K562 (cell line): ENCODE measurements around the gene BRICD5. TPM values are rescaled to one million over a fixed set of nuclear protein-coding genes. Genes with fewer than 3 reads are reported as not detected.

Source experiments
- ATAC-seq: fragments of 200-7000 bp; cut with Tn5 transposase; 3 replicates; pipeline ENCODE4 v1.9.1; 2020; ENCODE audit warnings: moderate library complexity
- BruUV-seq: library from RNA; stranded (reverse); fragments of 400-500 nt; replicated peaks from 2 replicates; lab custom pipeline; 2021; lab: Mats Ljungman, UMichigan
- CTCF ChIA-PET: fragments of 300-600 bp; formaldehyde crosslinking; extraction: SDS; loops from one replicate; lab custom pipeline; 2021; ENCODE audit warnings: low intra/inter-chr PET ratio; lab: Yijun Ruan, JAX
- POLR2A ChIA-PET: fragments of 300-600, 350-650 bp; sonication (Branson Sonifier 250); formaldehyde crosslinking; extraction: SDS; loops from one replicate; lab custom pipeline; 2021; ENCODE audit warnings: antibody characterized with exemption, inconsistent platforms; lab: Yijun Ruan, JAX
- DNase-seq, 4 experiments: peaks; one replicate each; pipeline versions ENCODE4 v3.0.0 to v3.0.0-alpha.2; 2011 to 2018; ENCODE audit warnings: low spot score in 3 of 4, mixed read lengths in 3 of 4; ENCODE audit errors: extremely low read depth in 1 of 4
- FAIRE-seq: peaks from 2 replicates; lab custom pipeline; 2011; peaks lifted over from hg19 to GRCh38; lab: Jason Lieb, UNC
- H2AFZ ChIP-seq: 2 replicates; pipeline ENCODE4 v1.6.0; 2011; ENCODE audit warnings: low read depth, low read length, control low read depth, inconsistent platforms
- H3K27ac ChIP-seq: fragments of 200-600 bp; 3 replicates; pipeline ENCODE4 v1.8.0; 2011; ENCODE audit warnings: low read depth, mild to moderate bottlenecking, control low read depth, inconsistent platforms, low read length, moderate library complexity, mixed read lengths; ENCODE audit errors: extremely low read depth
- H3K27me3 ChIP-seq, 2 experiments: fragments of 300-600 bp in 1 of 2; 2 replicates in 1 of 2; 3 replicates in 1 of 2; pipeline versions ENCODE4 v1.6.0 to v1.8.0; 2011; ENCODE audit warnings: inconsistent platforms in 2 of 2, low read length in 2 of 2, mild to moderate bottlenecking in 1 of 2, mixed read lengths in 1 of 2, moderate library complexity in 1 of 2; ENCODE audit not compliant: control insufficient read depth in 2 of 2, insufficient read depth in 2 of 2
- H3K36me3 ChIP-seq: fragments of 300-600 bp; 3 replicates; pipeline ENCODE4 v1.8.0; 2011; ENCODE audit warnings: mild to moderate bottlenecking, low read length, inconsistent platforms; ENCODE audit not compliant: control insufficient read depth, insufficient read depth
- H3K4me1 ChIP-seq, 2 experiments: fragments of 200-600 bp in 1 of 2; replicated peaks in 1 of 2; 2 replicates in 1 of 2; 3 replicates in 1 of 2; pipeline versions ENCODE4 v1.5.1 to v1.8.0; 2011; ENCODE audit warnings: inconsistent platforms in 2 of 2, low read length in 2 of 2, mild to moderate bottlenecking in 1 of 2, mixed read lengths in 1 of 2, moderate library complexity in 1 of 2; ENCODE audit not compliant: control insufficient read depth in 2 of 2, insufficient read depth in 2 of 2
- H3K4me2 ChIP-seq: 2 replicates; pipeline ENCODE4 v1.6.1; 2011; ENCODE audit warnings: low read length, control low read depth, inconsistent platforms, mixed read lengths; ENCODE audit not compliant: insufficient read depth
- H3K4me3 ChIP-seq: fragments of 200-600 bp; sonication (generic), shearing (Covaris generic); 2 replicates; pipeline ENCODE4 v1.5.1; 2016; ENCODE audit warnings: control low read depth, inconsistent platforms
- H3K79me2 ChIP-seq: fragments of 200-600 bp; 3 replicates; pipeline ENCODE4 v1.8.0; 2011; ENCODE audit warnings: low read length, inconsistent platforms; ENCODE audit not compliant: control insufficient read depth, insufficient read depth
- H3K9ac ChIP-seq, 2 experiments: 2 replicates each; pipeline versions ENCODE4 v1.6.0 to v1.6.1; 2011; ENCODE audit warnings: low read depth in 2 of 2, low read length in 2 of 2, control low read depth in 1 of 2, inconsistent platforms in 1 of 2, mild to moderate bottlenecking in 1 of 2, mixed read lengths in 1 of 2; ENCODE audit not compliant: insufficient read depth in 1 of 2
- H3K9me1 ChIP-seq: one replicate; pipeline ENCODE4 v1.6.0; 2011; ENCODE audit warnings: inconsistent platforms, mild to moderate bottlenecking, low read length, moderate library complexity; ENCODE audit not compliant: control insufficient read depth, insufficient read depth
- H3K9me3 ChIP-seq: replicated peaks from 2 replicates; pipeline ENCODE4 v1.5.1; 2011; ENCODE audit warnings: low read depth, low read length, inconsistent platforms; ENCODE audit not compliant: control insufficient read depth, insufficient read depth
- H4K20me1 ChIP-seq: replicated peaks from 2 replicates; pipeline ENCODE4 v1.6.1; 2011; ENCODE audit warnings: low read length, inconsistent platforms, mixed read lengths; ENCODE audit not compliant: control insufficient read depth, insufficient read depth
- ATF6 ChIP-seq: sonication (generic); formaldehyde crosslinking; IDR thresholded peaks from 2 replicates; pipeline ENCODE4 v1.4.0; 2020; ENCODE audit warnings: mild to moderate bottlenecking, missing genetic modification reagents
- CREB5 ChIP-seq: fragments of 250-450 bp; sonication (Bioruptor Pico); IDR thresholded peaks from 2 replicates; pipeline ENCODE4 v1.5.0; 2020; ENCODE audit warnings: mild to moderate bottlenecking
- FIP1L1 ChIP-seq: fragments of 200-400 bp; formaldehyde crosslinking; IDR thresholded peaks from 2 replicates; pipeline ENCODE4 v1.6.1; 2018; ENCODE audit warnings: mild to moderate bottlenecking, low read depth, low read length; ENCODE audit not compliant: poor library complexity, severe bottlenecking
- GTF2A2 ChIP-seq: IDR thresholded peaks from 2 replicates; pipeline ENCODE4 v1.6.1; 2016; ENCODE audit warnings: mild to moderate bottlenecking, missing genetic modification characterization, missing compliant biosample characterization
- HMG20B ChIP-seq: fragments of 250-450 bp; sonication (Bioruptor Pico); IDR thresholded peaks from 2 replicates; pipeline ENCODE4 v1.5.0; 2021; ENCODE audit warnings: mild to moderate bottlenecking
- KLF6 ChIP-seq: fragments of 250-450 bp; sonication (Bioruptor Pico); IDR thresholded peaks from 2 replicates; pipeline ENCODE4 v1.4.0; 2020; ENCODE audit warnings: mild to moderate bottlenecking, moderate library complexity, borderline replicate concordance
- NONO ChIP-seq, 2 experiments: fragments of 200-400 bp in 1 of 2; fragments of 450-650 bp in 1 of 2; formaldehyde crosslinking in 1 of 2; IDR thresholded peaks; 2 replicates each; pipeline ENCODE4 v1.6.1; 2017; ENCODE audit warnings: low read depth in 2 of 2, mild to moderate bottlenecking in 2 of 2, moderate library complexity in 2 of 2, low read length in 1 of 2
- PCBP1 ChIP-seq: fragments of 200-400 bp; formaldehyde crosslinking; IDR thresholded peaks from 2 replicates; pipeline ENCODE4 v1.6.1; 2018; ENCODE audit warnings: mild to moderate bottlenecking, low read depth, low read length; ENCODE audit not compliant: poor library complexity, severe bottlenecking
- POLR2A ChIP-seq: fragments of 450-650 bp; conservative IDR thresholded peaks from 2 replicates; pipeline ENCODE4 v1.6.1; 2016
- RBM22 ChIP-seq: fragments of 200-400 bp; formaldehyde crosslinking; IDR thresholded peaks from 2 replicates; pipeline ENCODE4 v1.6.1; 2018; ENCODE audit warnings: low read length, low read depth; ENCODE audit not compliant: poor library complexity, severe bottlenecking
- SUPT5H ChIP-seq: fragments of 450-650 bp; IDR thresholded peaks from 2 replicates; pipeline ENCODE4 v1.6.1; 2016
- THRA ChIP-seq: fragments of 450-650 bp; IDR thresholded peaks from 2 replicates; pipeline ENCODE4 v1.6.1; 2017; ENCODE audit warnings: mild to moderate bottlenecking, moderate library complexity
- WGBS: fragments of 100-300 bp; shearing (Covaris generic); methylation state at CpG from one replicate; pipeline ENCODE4 v1.1.6; 2016; ENCODE audit warnings: low coverage, mixed read lengths; ENCODE audit not compliant: insufficient coverage; ENCODE audit errors: missing lambda C conversion rate; 5-methylcytosine and 5-hydroxymethylcytosine counted together
- in situ Hi-C: fragments of 300-500 bp; cut with MboI; formaldehyde crosslinking; loops from 4 replicates; pipeline ENCODE4 v1.15.0; 2018; ENCODE audit warnings: inconsistent platforms, mixed read lengths
- intact Hi-C: fragments of 100-400 bp; cut with micrococcal nuclease; formaldehyde crosslinking; loops from 2 replicates; pipeline ENCODE4 v1.14.2; 2022
- polyA plus RNA-seq, 8 experiments: library from polyadenylated mRNA; depleted of rRNA in 4 of 8; stranded (reverse) in 5 of 8; unstranded in 3 of 8; fragments of >200 nt; fragmentation: Nextera tagmentation in 2 of 8; fragmentation: Illumina TruSeq in 1 of 8; extraction: Ambion mirVana in 2 of 8; extraction: Trizol in 1 of 8; gene quantifications; 2 replicates each; pipeline versions ENCODE4 v1.2.1 to v1.2.3, GENCODE V29; 2011 to 2014; ENCODE audit warnings: inconsistent platforms in 1 of 8, missing spikeins in 1 of 8
- total RNA-seq, 7 experiments: library from RNA; depleted of rRNA in 6 of 7; stranded (reverse); fragments of >200 nt in 6 of 7; fragmentation: Illumina TruSeq in 2 of 7; extraction: Trizol in 2 of 7; gene quantifications; 2 replicates each; pipeline versions ENCODE4 v1.2.1 to v1.2.3, GENCODE V29; 2011 to 2021; ENCODE audit warnings: low replicate concordance in 1 of 7

BRICD5 gene
- total and polyA plus RNA-seq, 9 of the 15 experiments (the other 6 are each of a cell fraction or from before 2014, with no cell fraction given): 0.24 to 15.1 (median 2.4) TPM; not detected in 1

GRCh38 chr16:2233872-2234812 lies 23.5 kb upstream of the BRICD5 start (continued):
- TF ChIP-seq HMG20B (CRISPR knock-in tag): no peak
- peak; percentile 43 for TF ChIP-seq RBM22
- peak; percentile 73 for TF ChIP-seq FIP1L1

GRCh38 chr16:2233046-2233775 lies 22.5 kb upstream of the BRICD5 start:
- CTCF ChIA-PET: no interaction called here
- no peaks in the 10 kb centered on the region for H3K27me3 ChIP-seq
- DNase-seq (no peak), FAIRE-seq (no peak), ATAC-seq (no peak)
- peaks cover 6% of the 10 kb centered on the region; the same call in 2 of the 3 replicates for H3K79me2 ChIP-seq
- intact Hi-C loops: no loop called here
- no peak overlapping the region for H3K27ac ChIP-seq
- H4K20me1 ChIP-seq: no peaks in the 10 kb centered on the region
- POLR2A ChIA-PET: interaction anchor here (0.6 to 3.7 kb wide), 9 partner anchors 9 to 252 kb away, joined by 3 to 29 read pairs (median 3); partner anchors contain the start of genes E4F1 and NOXO1
- H3K9ac ChIP-seq: no peak overlapping the region
- BruUV-seq: no TSS peak
- peaks cover 81% of the 10 kb centered on the region; the same call in 2 of the 3 replicates for H3K36me3 ChIP-seq
- H3K9me1 ChIP-seq: no peaks in the 10 kb centered on the region
- no peak overlapping the region for H3K4me2 ChIP-seq
- no peak overlapping the region for H3K4me3 ChIP-seq
- WGBS: 92% methylated on average over 18 of the region's 28 CpGs
- H3K4me1 ChIP-seq: peaks cover 0 to 62% of the 10 kb centered on the region in 2 experiments; a peak in 2 of 5 replicates
- H3K9me3 ChIP-seq: no peaks in the 10 kb centered on the region
- H2AFZ ChIP-seq: no peak overlapping the region
- in situ Hi-C loops: no loop called here
- TF ChIP-seq PCBP1 (peak; percentile 32), THRA (no peak), CREB5 (CRISPR knock-in tag) (no peak), GTF2A2 (tag) (no peak), NONO (IDR thresholded peaks at IDR 0.05; ENCODE audit: low read depth in 2 of 2, low read length in 1 of 2) (no peak), ATF6 (CRISPR knock-in tag) (no peak), SUPT5H (0 out of 2 replicates have a peak, but pooled peaks have one; percentile 16), KLF6 (CRISPR knock-in tag) (no peak), POLR2A (peak; percentile 23; the same call in 1 of the 2 replicates)
